DND-41 (cell line): ENCODE data around the gene FAM110A.

ENCODE experiments used
- ATAC-seq: fragments of 200-7000 bp; cut with Tn5 transposase; 3 replicates; pipeline ENCODE4 v1.9.1; 2021; ENCODE audit warnings: low read depth; ENCODE audit not compliant: insufficient read depth
- DNase-seq: peaks from one replicate; pipeline ENCODE4 v3.0.0-alpha.2; 2020
- H2AFZ ChIP-seq: 2 replicates; pipeline ENCODE4 v1.6.0; 2012; ENCODE audit warnings: low read depth, low read length
- H3K27ac ChIP-seq: 2 replicates; pipeline ENCODE4 v1.5.1; 2012; ENCODE audit warnings: low read length, inconsistent platforms
- H3K27me3 ChIP-seq: fragments of 200-600 bp; sonication (generic); 2 replicates; pipeline ENCODE4 v1.6.0; 2012; ENCODE audit warnings: low read length, mild to moderate bottlenecking, inconsistent platforms; ENCODE audit not compliant: insufficient read depth, poor library complexity
- H3K36me3 ChIP-seq: 2 replicates; pipeline ENCODE4 v1.5.1; 2012; ENCODE audit warnings: low read length, inconsistent platforms; ENCODE audit not compliant: insufficient read depth
- H3K4me1 ChIP-seq: 2 replicates; pipeline ENCODE4 v1.5.1; 2012; ENCODE audit warnings: mild to moderate bottlenecking, low read length; ENCODE audit not compliant: insufficient read depth
- H3K4me2 ChIP-seq: 2 replicates; pipeline ENCODE4 v1.6.0; 2012; ENCODE audit warnings: mild to moderate bottlenecking, moderate library complexity, low read length, inconsistent platforms; ENCODE audit not compliant: insufficient read depth
- H3K4me3 ChIP-seq, 2 experiments: fragments of 200-600 bp in 1 of 2; shearing (Covaris generic) in 1 of 2; 2 replicates each; pipeline ENCODE4 v1.5.1; 2012 to 2016; ENCODE audit warnings: inconsistent platforms in 2 of 2, low read length in 2 of 2, mild to moderate bottlenecking in 2 of 2, low read depth in 1 of 2, moderate library complexity in 1 of 2
- H3K79me2 ChIP-seq: 2 replicates; pipeline ENCODE4 v1.6.0; 2012; ENCODE audit warnings: low read length, inconsistent platforms; ENCODE audit not compliant: insufficient read depth
- H3K9ac ChIP-seq: 2 replicates; pipeline ENCODE4 v1.6.0; 2012; ENCODE audit warnings: low read depth, mild to moderate bottlenecking, inconsistent platforms, low read length, moderate library complexity
- H3K9me3 ChIP-seq: 2 replicates; pipeline ENCODE4 v1.5.1; 2012; ENCODE audit warnings: low read length, moderate library complexity, mild to moderate bottlenecking, inconsistent platforms; ENCODE audit not compliant: insufficient read depth, severe bottlenecking
- H4K20me1 ChIP-seq: 2 replicates; pipeline ENCODE4 v1.6.0; 2012; ENCODE audit warnings: low read length; ENCODE audit not compliant: insufficient read depth
- CTCF ChIP-seq: IDR thresholded peaks from 2 replicates; pipeline ENCODE4 v1.5.1; 2012; ENCODE audit warnings: borderline replicate concordance, low read length, moderate library complexity, mild to moderate bottlenecking; ENCODE audit not compliant: poor library complexity, severe bottlenecking; ENCODE audit errors: extremely low read depth
- EZH2 ChIP-seq: IDR thresholded peaks from 3 replicates; pipeline ENCODE4 v1.6.1; 2012; ENCODE audit warnings: borderline replicate concordance, low read depth, mild to moderate bottlenecking, moderate library complexity, low read length, inconsistent platforms; ENCODE audit not compliant: severe bottlenecking

FAM110A gene

GRCh38 chr20:889932-890463 lies 56.5 kb downstream of the FAM110A start:
- Histone ChIP-seq H3K79me2 (no peaks in the 10 kb centered on the region), H3K4me3 (no peak overlapping the region), H2AFZ (no peak overlapping the region), H3K27ac (no peak overlapping the region), H3K4me2 (no peak overlapping the region), H3K27me3 (peaks cover 9% of the 10 kb centered on the region), H3K9ac (no peak overlapping the region), H3K4me1 (no peaks in the 10 kb centered on the region), H4K20me1 (peaks cover 7% of the 10 kb centered on the region), H3K9me3 (no peaks in the 10 kb centered on the region), H3K36me3 (no peaks in the 10 kb centered on the region)
- DNase-seq (no peak), ATAC-seq (no peak)
- TF ChIP-seq EZH2 (no peak), CTCF (no peak)

GRCh38 chr20:890666-891057 lies 57.1 kb downstream of the FAM110A start:
- H2AFZ ChIP-seq = no peak overlapping the region
- H3K27me3 ChIP-seq = peaks cover 9% of the 10 kb centered on the region
- H3K36me3 ChIP-seq = no peaks in the 10 kb centered on the region
- no peak overlapping the region for H3K9ac ChIP-seq
- H3K27ac ChIP-seq = no peak overlapping the region
- H4K20me1 ChIP-seq = peaks cover 7% of the 10 kb centered on the region
- DNase-seq = no peak
- H3K4me3 ChIP-seq = no peak overlapping the region
- no peak overlapping the region for H3K4me2 ChIP-seq
- no peaks in the 10 kb centered on the region for H3K9me3 ChIP-seq
- H3K4me1 ChIP-seq = no peaks in the 10 kb centered on the region
- H3K79me2 ChIP-seq = no peaks in the 10 kb centered on the region
- TF ChIP-seq EZH2 (no peak), CTCF (no peak)
- no peak for ATAC-seq

- Histone ChIP-seq H3K4me2 (no peak overlapping the region), H3K27ac (no peak overlapping the region), H2AFZ (no peak overlapping the region), H4K20me1 (peaks cover 7% of the 10 kb centered on the region), H3K4me1 (no peaks in the 10 kb centered on the region), H3K9me3 (no peaks in the 10 kb centered on the region), H3K4me3 (no peak overlapping the region), H3K27me3 (peaks cover 9% of the 10 kb centered on the region), H3K9ac (no peak overlapping the region), H3K79me2 (no peaks in the 10 kb centered on the region), H3K36me3 (no peaks in the 10 kb centered on the region)
- no peak for TF ChIP-seq EZH2
- no peak for TF ChIP-seq CTCF
- ATAC-seq = no peak
- DNase-seq = no peak
Observed at GRCh38 chr20:891058-891705, 57.7 kb downstream of the FAM110A start.
